ENCODE measurements around the gene BROX. TPM values are rescaled to one million over a fixed set of nuclear protein-coding genes. Genes with fewer than 3 reads are reported as not detected.

The BROX gene
- polyA plus RNA-seq, 1 of the 3 experiments (the other 2 are of a cell fraction), result 3.8 TPM

- no peaks in the 10 kb centered on the region for H3K9me3 ChIP-seq
- H3F3A ChIP-seq (replicated peaks; ENCODE audit: insufficient read depth), result peaks cover 10% of the 10 kb centered on the region
- H3K4me3 ChIP-seq (ENCODE audit: low read depth in 2 of 2, low read length in 1 of 2), result peak overlapping the region; percentile 72 to 91
- peak overlapping the region; percentile 86 for H3K9ac ChIP-seq
- POLR2A ChIA-PET, result interaction anchor here (1.3 kb wide), 1 partner anchor 68 kb away, joined by 3 read pairs; no protein-coding TSS in a partner anchor
- no peaks in the 10 kb centered on the region for H3K9me2 ChIP-seq
- CTCF ChIA-PET, result interaction anchor here (0.7 kb wide), 1 partner anchor 256 kb away, joined by 3 read pairs; no protein-coding TSS in a partner anchor
- no peaks in the 10 kb centered on the region for H3K27me3 ChIP-seq (ENCODE audit: insufficient read depth)
- peaks cover 0 to 11% of the 10 kb centered on the region in 2 experiments; a peak in 3 of 4 replicates for H3K4me1 ChIP-seq (ENCODE audit: control insufficient read depth in 1 of 2, insufficient read depth in 2 of 2, low read depth in 1 of 2, low read length in 1 of 2)
- peaks cover 7 to 16% of the 10 kb centered on the region in 2 experiments for H3K36me3 ChIP-seq (replicated peaks in 1 of 2; ENCODE audit: control insufficient read depth in 1 of 2, insufficient read depth in 2 of 2, low read length in 1 of 2)
- peaks cover 78% of the 10 kb centered on the region for H3K79me2 ChIP-seq (ENCODE audit: insufficient read depth)
- peak overlapping the region; percentile 84 for H3K4me2 ChIP-seq
- H4K20me1 ChIP-seq (ENCODE audit: insufficient read depth), result no peaks in the 10 kb centered on the region
- peak; percentile 58 for DNase-seq
- peak overlapping the region; percentile 58 for H2AFZ ChIP-seq (ENCODE audit: low read depth)
- peak; percentile 56 for TF ChIP-seq MXI1 (IDR thresholded peaks at IDR 0.05; ENCODE audit: low read depth, low read length)
- TF ChIP-seq TCF12 (IDR thresholded peaks at IDR 0.05), result no peak
- TF ChIP-seq SMC3 (IDR thresholded peaks at IDR 0.05; ENCODE audit: low read depth, low read length), result no peak
- no peak for TF ChIP-seq RXRA (IDR thresholded peaks at IDR 0.05; ENCODE audit: borderline replicate concordance, low read depth)
- 0 out of 2 replicates have a peak, but pooled peaks have one; percentile 6 for TF ChIP-seq TAF1 (IDR thresholded peaks at IDR 0.05; ENCODE audit: borderline replicate concordance, low read depth, low read length)
- TF ChIP-seq, protein P1, sequence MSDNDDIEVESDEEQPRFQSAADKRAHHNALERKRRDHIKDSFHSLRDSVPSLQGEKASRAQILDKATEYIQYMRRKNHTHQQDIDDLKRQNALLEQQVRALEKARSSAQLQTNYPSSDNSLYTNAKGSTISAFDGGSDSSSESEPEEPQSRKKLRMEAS (IDR thresholded peaks at IDR 0.05; ENCODE audit: low read depth), result 0 out of 2 replicates have a peak, but pooled peaks have one; percentile 11
- TF ChIP-seq RFX5 (IDR thresholded peaks at IDR 0.05; ENCODE audit: low read length), result no peak
- no peak for TF ChIP-seq PBX3 (IDR thresholded peaks at IDR 0.05)
- no peak for TF ChIP-seq TEAD4 (IDR thresholded peaks at IDR 0.05; ENCODE audit: borderline replicate concordance, insufficient read depth)
- TF ChIP-seq GABPA (IDR thresholded peaks at IDR 0.05; ENCODE audit: low read depth), result 0 out of 2 replicates have a peak, but pooled peaks have one; percentile 10
- peak; percentile 25; the same call in 1 of the 2 replicates for TF ChIP-seq POLR2AphosphoS5 (IDR thresholded peaks at IDR 0.05; ENCODE audit: low read depth, low read length)
- 0 out of 2 replicates have a peak, but pooled peaks have one; percentile 2 for TF ChIP-seq RCOR1 (IDR thresholded peaks at IDR 0.05; ENCODE audit: low read length)
- TF ChIP-seq EZH2phosphoT487 (IDR thresholded peaks at IDR 0.05; ENCODE audit: borderline replicate concordance, low read depth), result no peak
- TF ChIP-seq MEF2A (IDR thresholded peaks at IDR 0.05; ENCODE audit: borderline replicate concordance, low read depth), result no peak
- no peak for TF ChIP-seq IRF3 (IDR thresholded peaks at IDR 0.05; ENCODE audit: low read depth, low read length)
- TF ChIP-seq YY1 (IDR thresholded peaks at IDR 0.05; ENCODE audit: low read depth), result no peak
- no peak for TF ChIP-seq REST (IDR thresholded peaks at IDR 0.05; ENCODE audit: low read depth, low read length)
- TF ChIP-seq ELF1 (IDR thresholded peaks at IDR 0.05), result no peak
- no peak for TF ChIP-seq FOXM1 (IDR thresholded peaks at IDR 0.05; ENCODE audit: low read depth)
- no peak for TF ChIP-seq NFIC (IDR thresholded peaks at IDR 0.05; ENCODE audit: borderline replicate concordance)
- no peak for TF ChIP-seq EP300 (IDR thresholded peaks at IDR 0.05; ENCODE audit: borderline replicate concordance in 1 of 2, low read depth in 1 of 2, low read length in 1 of 2)
- TF ChIP-seq SIN3A (IDR thresholded peaks at IDR 0.05; ENCODE audit: borderline replicate concordance, low read depth, low read length), result peak; percentile 22; the same call in 1 of the 2 replicates
- TF ChIP-seq GATA2 (CRISPR knock-in tag; IDR thresholded peaks at IDR 0.05), result no peak
- H3K27ac ChIP-seq (ENCODE audit: low read depth in 2 of 2, low read length in 1 of 2), result peak overlapping the region; percentile 91 to 93
- WGBS (ENCODE audit: low lambda C conversion rate), result 1% methylated on average over 27 of the region's 42 CpGs
These were observed 778 bp upstream of the BROX start for GRCh38 chr1:222711319-222712252.

Measured in SK-N-SH (cell line).